Stimulated activated CD4-positive, alpha-beta T cell treated with anti-CD3 and anti-CD28 coated beads, Interleukin-1b, Interleukin-23, amount 100 ng/mL, for 4 hours (primary cell): ENCODE measurements around the gene SYNE2.

ENCODE experiments used
- DNase-seq, 2 donors: peaks; one replicate each; pipeline ENCODE4 v3.0.0-alpha.2; 2020; ENCODE audit warnings: low read depth in 2 of 2

SYNE2 gene

DNA sequence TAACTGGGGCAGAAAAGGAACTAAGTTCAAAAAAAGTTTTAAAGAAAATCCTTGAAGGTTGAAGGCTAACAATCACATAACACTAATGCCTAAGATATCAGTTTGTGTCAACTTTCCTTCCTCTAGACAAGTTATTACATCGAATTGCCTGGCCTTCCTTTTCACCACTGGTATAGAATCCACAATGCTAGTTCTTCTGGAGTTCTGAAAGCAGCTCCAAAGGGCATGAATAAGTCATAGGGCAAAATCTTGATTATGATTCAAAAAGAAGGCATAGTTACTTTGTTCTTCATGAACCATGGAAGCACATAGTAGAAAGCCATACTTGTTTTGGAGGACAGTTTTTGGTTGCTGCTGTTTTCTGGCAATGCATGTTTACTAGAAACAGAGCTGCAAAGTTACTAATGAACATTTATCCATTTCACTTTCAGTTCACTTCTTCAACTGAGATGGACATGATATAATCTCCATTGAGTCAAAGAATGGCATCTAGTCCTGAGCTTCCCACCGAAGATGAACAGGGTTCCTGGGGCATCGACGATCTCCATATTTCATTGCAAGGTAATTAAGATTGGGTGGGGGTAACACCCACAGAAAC lies 56.0 kb downstream of the SYNE2 start:
- no peak for DNase-seq

GRCh38 chr14:63909984-63910383 lies 57.2 kb downstream of the SYNE2 start:
- DNase-seq = no peak

GRCh38 chr14:63910583-63911363 lies 58.0 kb downstream of the SYNE2 start:
- DNase-seq = no peak

GRCh38 chr14:63911404-63911803 lies 58.6 kb downstream of the SYNE2 start:
- DNase-seq = no peak

DNA sequence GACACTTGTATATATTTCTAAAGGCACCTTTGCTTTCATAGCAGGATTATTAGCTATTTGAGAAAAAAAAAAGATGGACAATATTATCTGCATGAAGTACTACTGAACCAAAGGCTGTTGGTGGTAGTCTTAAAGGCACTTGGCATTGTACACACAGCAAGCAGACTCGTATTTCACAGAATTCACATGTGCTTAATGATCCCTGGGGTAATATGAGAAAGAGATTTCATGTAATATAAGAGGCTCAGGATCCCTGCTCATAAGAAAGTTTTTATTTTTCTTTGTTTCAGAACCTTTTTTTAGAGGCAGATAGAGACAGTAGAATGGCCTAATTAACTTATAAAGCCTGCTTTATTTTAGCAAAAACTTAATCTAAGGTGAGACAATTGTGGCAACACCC lies 59.5 kb downstream of the SYNE2 start:
- no peak for DNase-seq

DNA sequence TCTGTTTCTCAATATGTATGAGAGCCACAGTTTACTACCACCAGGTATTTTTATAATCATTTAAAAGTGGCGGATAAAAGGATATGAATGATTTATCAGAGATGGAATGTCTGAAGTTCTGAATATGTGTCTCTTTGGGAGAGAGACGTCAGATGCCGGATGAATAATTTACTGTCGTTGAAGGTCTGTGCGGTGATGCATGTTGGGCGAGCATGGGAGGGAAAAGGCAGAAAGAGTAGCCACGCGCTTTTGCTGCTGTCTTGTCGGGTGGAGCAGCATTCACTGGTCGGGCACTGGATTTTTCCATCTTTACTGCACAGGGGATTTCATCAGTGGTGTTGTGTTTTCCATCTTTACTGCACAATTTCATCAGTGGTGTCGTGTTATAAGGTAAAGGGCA lies 65.6 kb downstream of the SYNE2 start:
- no peak for DNase-seq

DNA sequence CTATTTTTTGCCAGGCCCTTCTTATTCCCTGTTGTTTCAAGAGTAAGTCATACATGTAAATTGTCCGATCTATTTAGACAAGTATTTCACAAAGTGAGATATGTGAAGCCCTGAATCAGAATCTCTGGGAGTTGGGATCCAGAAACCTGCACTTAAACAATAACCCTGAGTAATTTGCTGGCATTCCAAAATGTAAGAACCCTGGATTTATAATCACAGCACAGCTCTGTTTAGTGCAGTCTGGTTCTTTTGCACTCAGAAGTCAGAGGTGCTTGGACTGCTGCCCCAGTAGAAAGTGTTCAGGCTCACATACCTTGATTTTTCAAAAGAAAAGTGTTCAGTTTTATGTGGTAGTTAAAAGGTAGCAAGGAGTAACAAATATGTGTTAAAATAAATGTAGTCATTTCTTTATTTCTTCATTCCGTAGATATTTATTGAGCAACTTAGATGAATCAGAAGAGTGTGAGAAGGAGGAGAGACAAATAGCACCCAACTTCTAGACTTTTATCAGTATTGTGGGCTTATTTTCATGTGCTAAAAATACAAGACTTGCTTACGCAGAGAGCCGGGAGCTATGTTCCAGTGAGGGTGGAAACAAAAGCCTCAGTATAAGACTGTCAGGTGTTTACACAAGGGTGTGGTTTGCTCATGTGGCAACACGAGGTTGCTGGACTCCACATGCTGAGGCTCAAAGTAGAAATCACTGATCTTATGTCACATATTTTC lies 70.1 kb downstream of the SYNE2 start:
- no peak for DNase-seq

DNA sequence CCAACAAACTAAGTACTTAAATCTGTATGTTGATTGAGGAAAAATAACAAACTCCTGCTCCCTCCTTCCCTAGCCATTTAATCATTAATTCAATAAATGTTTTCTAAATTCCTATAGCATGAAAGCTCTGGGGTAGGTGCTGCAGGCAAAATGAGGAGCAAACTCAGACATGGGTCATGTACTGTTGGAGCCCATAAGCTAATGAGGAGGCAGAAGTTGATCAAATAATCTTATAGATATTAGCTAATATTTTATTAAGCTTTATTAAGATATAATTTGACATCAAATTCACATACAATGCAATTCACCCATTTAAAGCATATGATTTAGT lies 70.6 kb downstream of the SYNE2 start:
- no peak for DNase-seq

- no peak for DNase-seq
These were observed 71.6 kb downstream of the SYNE2 start for GRCh38 chr14:63924375-63924774.

- DNase-seq = no peak
These were observed 73.8 kb downstream of the SYNE2 start for GRCh38 chr14:63926641-63927040.

DNA sequence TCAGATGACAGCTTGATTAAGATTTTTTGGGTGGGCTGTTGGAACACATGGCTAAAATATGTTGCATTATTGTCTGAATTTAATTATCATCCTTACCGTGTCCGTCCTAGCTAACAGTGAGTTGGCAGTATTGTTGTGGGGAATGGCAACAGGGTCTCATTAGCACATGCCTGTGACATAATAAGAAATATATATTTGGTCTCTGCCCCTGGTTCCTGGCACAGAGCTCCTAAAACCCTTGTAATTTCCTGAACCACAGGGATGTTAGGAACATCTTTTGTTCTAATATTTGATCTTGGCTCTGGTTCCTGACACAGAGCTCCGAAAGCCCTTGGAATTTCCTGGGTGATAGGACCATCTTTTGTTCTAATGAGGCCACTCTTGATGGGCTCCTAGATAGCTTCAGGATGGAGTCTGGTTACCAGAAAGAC lies 76.0 kb downstream of the SYNE2 start:
- DNase-seq = no peak

DNA sequence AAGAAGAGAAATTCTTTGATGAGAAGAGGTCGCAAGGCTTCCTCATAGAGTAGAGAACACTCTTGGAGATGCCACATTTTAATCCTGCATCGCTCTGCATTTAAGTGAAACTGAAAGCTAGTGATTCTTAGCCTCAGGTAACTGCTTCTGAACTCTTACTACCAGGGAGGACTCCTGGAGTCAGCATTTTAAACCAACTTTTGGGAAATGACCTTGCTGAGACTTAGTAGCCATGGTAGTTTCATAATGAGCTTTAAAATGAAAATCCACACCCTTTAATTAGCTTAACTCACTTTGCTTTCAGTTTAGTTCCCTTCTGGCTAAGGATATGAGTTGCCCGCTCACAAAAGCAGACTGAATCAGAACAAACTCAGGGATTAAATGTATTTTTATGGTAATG lies 80.3 kb downstream of the SYNE2 start:
- no peak for DNase-seq

GRCh38 chr14:63933711-63934110 lies 80.9 kb downstream of the SYNE2 start:
- no peak for DNase-seq

DNA sequence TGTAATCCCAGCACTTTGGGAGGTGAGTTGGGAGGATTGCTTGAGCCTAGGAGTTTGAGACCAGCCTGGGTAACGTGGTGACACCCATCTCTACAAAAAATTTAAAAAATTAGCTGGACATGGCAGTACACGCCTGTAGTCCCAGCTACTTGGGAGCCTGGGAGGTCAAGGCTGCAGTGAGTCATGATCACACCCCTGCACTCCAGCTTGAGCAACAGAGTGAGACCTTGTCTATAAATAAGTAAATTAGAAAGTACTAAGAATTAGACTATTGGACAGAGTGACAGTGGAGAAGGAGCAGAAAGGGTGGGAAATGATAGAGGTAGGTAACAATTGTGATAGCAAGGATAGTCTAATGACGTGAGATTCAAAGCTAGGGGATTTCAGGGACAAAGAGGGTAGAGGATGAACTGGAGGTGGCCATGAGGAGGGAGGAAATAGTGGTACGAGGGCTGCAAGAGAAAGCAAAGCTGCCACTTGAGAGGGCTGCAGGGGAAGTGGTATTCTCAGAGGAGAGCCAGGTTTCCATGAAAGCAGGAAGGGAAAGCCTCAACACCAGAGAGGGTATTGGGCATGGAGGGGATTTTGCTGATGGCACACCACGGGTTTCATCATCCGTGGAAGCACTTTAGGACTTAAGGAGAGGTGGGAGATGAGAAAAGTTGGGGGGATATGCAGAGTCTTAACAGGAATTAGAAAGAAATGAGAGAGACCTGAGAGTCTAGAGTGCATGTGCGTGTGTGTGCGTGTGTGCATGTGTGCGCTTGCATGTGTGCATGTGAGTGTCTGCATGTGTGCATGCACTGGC lies 85.6 kb downstream of the SYNE2 start:
- no peak for DNase-seq

DNA sequence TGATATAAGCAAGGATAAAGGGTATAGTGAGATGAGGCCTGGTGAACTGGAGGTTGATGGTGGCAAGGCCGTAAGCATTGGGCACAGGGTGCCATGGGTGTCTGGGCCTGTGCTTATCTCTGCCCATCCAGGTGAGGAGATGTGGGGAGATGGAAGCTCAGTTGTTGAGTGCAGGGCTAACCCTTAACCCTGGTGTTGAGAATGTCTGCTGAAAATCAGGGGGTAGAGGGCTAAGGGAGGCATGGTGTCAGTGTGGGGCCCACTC lies 86.1 kb downstream of the SYNE2 start:
- DNase-seq = no peak

GRCh38 chr14:63940387-63940786 lies 87.6 kb downstream of the SYNE2 start:
- no peak for DNase-seq

DNA sequence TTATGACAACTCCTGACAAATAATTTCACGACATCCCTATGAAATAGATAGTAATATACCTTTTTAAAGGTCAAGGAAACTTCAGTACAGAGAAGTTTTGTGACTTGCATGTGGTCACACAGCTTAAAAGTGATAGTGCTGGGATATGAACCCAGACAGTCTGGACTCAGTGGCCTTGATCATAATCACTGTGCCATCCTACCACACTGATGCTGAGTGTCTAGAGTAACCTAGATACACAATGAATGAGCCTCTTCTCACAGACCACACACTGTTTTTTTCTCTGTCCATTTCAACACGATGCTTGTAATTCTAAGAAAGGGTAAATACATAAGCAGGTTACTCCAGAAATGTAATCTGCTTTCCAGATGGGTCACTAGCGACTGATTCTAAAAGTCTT lies 88.2 kb downstream of the SYNE2 start:
- no peak for DNase-seq

- DNase-seq = no peak
These were observed 96.9 kb downstream of the SYNE2 start for GRCh38 chr14:63949696-63950095.

GRCh38 chr14:63951021-63951420 lies 98.2 kb downstream of the SYNE2 start:
- DNase-seq = no peak

- no peak for DNase-seq
These were observed 98.6 kb downstream of the SYNE2 start for GRCh38 chr14:63951429-63951828.

DNA sequence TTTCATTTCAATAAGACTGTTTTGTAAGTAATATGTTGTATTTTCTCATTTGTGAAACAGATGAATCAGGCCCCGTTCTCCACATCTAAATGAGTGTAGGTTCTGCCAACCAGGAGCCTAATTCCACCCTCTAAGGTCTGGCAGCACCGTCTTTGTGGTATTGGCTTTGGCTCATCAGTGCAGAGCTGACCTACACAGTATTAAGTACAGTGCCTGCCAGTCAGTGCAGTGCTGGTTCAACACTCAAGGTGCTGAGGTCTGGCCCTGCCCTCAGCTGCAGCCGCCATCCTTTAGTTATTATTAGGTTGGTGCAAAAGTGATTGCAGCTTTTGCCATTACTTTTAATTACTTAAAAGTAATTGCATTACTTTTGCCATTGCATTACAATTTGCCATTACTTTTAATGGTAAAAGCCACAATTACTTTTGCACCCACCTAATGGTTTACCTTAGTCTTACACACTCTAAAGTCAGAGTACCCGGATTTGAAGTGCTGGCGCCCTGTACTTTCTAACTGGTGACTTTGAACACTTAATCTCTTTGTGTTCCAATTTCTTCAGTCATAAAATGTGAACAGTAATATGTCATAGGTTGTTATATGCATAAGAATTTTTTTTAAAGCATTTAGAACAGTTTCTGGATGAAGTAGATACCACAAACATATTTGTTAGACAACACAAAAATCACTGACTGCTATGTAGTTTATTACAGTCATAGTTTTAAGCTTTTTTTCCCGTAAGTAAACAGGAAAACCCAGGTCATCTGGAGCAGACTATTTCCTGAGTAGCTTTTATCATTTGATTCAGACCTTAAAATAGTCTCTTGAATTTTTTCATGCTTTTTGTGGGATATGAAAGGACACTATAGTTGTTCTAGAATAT lies 99.5 kb downstream of the SYNE2 start:
- DNase-seq = no peak
